SK-N-SH (cell line): Measurements from ENCODE around the gene PTBP1. TPM values are rescaled to one million over a fixed set of nuclear protein-coding genes. Genes with fewer than 3 reads are reported as not detected.

Experiments used
- CTCF ChIA-PET: fragments of 300-600, 350-600 bp; formaldehyde crosslinking; extraction: SDS; loops from one replicate; lab custom pipeline; 2021; lab: Yijun Ruan, JAX
- POLR2A ChIA-PET: fragments of 350-600 bp; sonication (Branson Sonifier 250); formaldehyde crosslinking; extraction: SDS; loops from one replicate; lab custom pipeline; 2020; ENCODE audit warnings: antibody characterized with exemption, inconsistent platforms; lab: Yijun Ruan, JAX
- DNase-seq: peaks from one replicate; pipeline ENCODE4 v3.0.0; 2012
- H2AFZ ChIP-seq: fragments of 200-600 bp; sonication (generic); 2 replicates; pipeline ENCODE4 v1.8.1; 2016; ENCODE audit warnings: antibody characterized with exemption, mild to moderate bottlenecking, low read depth
- H3F3A ChIP-seq: fragments of 200-600 bp; sonication (generic); replicated peaks from 2 replicates; pipeline ENCODE3; 2016; ENCODE audit warnings: antibody characterized with exemption, mild to moderate bottlenecking; ENCODE audit not compliant: insufficient read depth
- H3K27ac ChIP-seq, 2 experiments: fragments of 200-500 bp in 1 of 2; fragments of 200-600 bp in 1 of 2; sonication (Bioruptor generic) in 1 of 2; sonication (generic), shearing (Covaris generic) in 1 of 2; 2 replicates each; pipeline versions ENCODE4 v1.5.1 to v1.6.1; 2014 to 2016; ENCODE audit warnings: low read depth in 2 of 2, inconsistent platforms in 1 of 2, low read length in 1 of 2, mild to moderate bottlenecking in 1 of 2, mixed read lengths in 1 of 2
- H3K27me3 ChIP-seq: fragments of 200-600 bp; sonication (generic), shearing (Covaris generic); 2 replicates; pipeline ENCODE4 v1.6.1; 2016; ENCODE audit warnings: mixed run types; ENCODE audit not compliant: insufficient read depth
- H3K36me3 ChIP-seq, 2 experiments: fragments of 200-500 bp in 1 of 2; fragments of 200-600 bp in 1 of 2; sonication (Bioruptor generic) in 1 of 2; sonication (generic) in 1 of 2; replicated peaks in 1 of 2; 2 replicates each; pipeline versions ENCODE3 to v1.5.1; 2014 to 2016; ENCODE audit warnings: low read length in 1 of 2, mild to moderate bottlenecking in 1 of 2; ENCODE audit not compliant: insufficient read depth in 2 of 2, control insufficient read depth in 1 of 2
- H3K4me1 ChIP-seq, 2 experiments: fragments of 200-500 bp in 1 of 2; fragments of 200-600 bp in 1 of 2; sonication (Bioruptor generic) in 1 of 2; sonication (generic), shearing (Covaris generic) in 1 of 2; 2 replicates each; pipeline versions ENCODE4 v1.5.1 to v1.6.1; 2014 to 2016; ENCODE audit warnings: low read depth in 1 of 2, low read length in 1 of 2, mixed run types in 1 of 2; ENCODE audit not compliant: insufficient read depth in 2 of 2, control insufficient read depth in 1 of 2
- H3K4me2 ChIP-seq: fragments of 200-600 bp; sonication (generic), shearing (Covaris generic); 2 replicates; pipeline ENCODE4 v1.6.1; 2017; ENCODE audit warnings: mixed run types
- H3K4me3 ChIP-seq, 2 experiments: fragments of 200-500 bp in 1 of 2; fragments of 200-600 bp in 1 of 2; sonication (Bioruptor generic) in 1 of 2; sonication (generic), shearing (Covaris generic) in 1 of 2; 2 replicates each; pipeline versions ENCODE4 v1.5.1 to v1.8.1; 2014 to 2016; ENCODE audit warnings: low read depth in 2 of 2, inconsistent platforms in 1 of 2, low read length in 1 of 2, mild to moderate bottlenecking in 1 of 2, mixed read lengths in 1 of 2, moderate library complexity in 1 of 2
- H3K79me2 ChIP-seq: fragments of 200-600 bp; sonication (generic); 2 replicates; pipeline ENCODE4 v1.8.1; 2017; ENCODE audit warnings: mild to moderate bottlenecking; ENCODE audit not compliant: insufficient read depth
- H3K9ac ChIP-seq: fragments of 200-600 bp; sonication (generic); 2 replicates; pipeline ENCODE4 v1.6.1; 2017; ENCODE audit warnings: mixed run types
- H3K9me2 ChIP-seq: fragments of 200-600 bp; sonication (generic); 2 replicates; pipeline ENCODE4 v1.6.1; 2017; ENCODE audit warnings: mixed run types
- H3K9me3 ChIP-seq: fragments of 200-600 bp; sonication (generic); 2 replicates; pipeline ENCODE4 v1.6.1; 2017; ENCODE audit warnings: mixed run types, mild to moderate bottlenecking, moderate library complexity
- H4K20me1 ChIP-seq: fragments of 200-600 bp; sonication (generic); 2 replicates; pipeline ENCODE4 v1.6.1; 2017; ENCODE audit warnings: mild to moderate bottlenecking, mixed run types; ENCODE audit not compliant: insufficient read depth
- CHD2 ChIP-seq: fragments of 150-350 bp; IDR thresholded peaks from 2 replicates; pipeline ENCODE4 v1.6.1; 2018; ENCODE audit warnings: low read length; ENCODE audit not compliant: partially characterized antibody
- ELF1 ChIP-seq: IDR thresholded peaks from 2 replicates; pipeline ENCODE4 v1.4.0; 2012
- EP300 ChIP-seq, 2 experiments: IDR thresholded peaks; 2 replicates each; pipeline versions ENCODE4 v1.4.0 to v1.6.1; 2012; ENCODE audit warnings: borderline replicate concordance in 1 of 2, low read depth in 1 of 2, low read length in 1 of 2
- EZH2phosphoT487 ChIP-seq: fragments of 200-600 bp; sonication (generic); IDR thresholded peaks from 2 replicates; pipeline ENCODE4 v1.6.1; 2017; ENCODE audit warnings: low read depth, mixed run types, mild to moderate bottlenecking, antibody characterized with exemption, moderate library complexity, borderline replicate concordance
- FOSL2 ChIP-seq: IDR thresholded peaks from 2 replicates; pipeline ENCODE4 v1.4.0; 2012; ENCODE audit warnings: low read depth, mild to moderate bottlenecking, moderate library complexity, borderline replicate concordance
- FOXM1 ChIP-seq: IDR thresholded peaks from 2 replicates; pipeline ENCODE4 v1.4.0; 2012; ENCODE audit warnings: low read depth, mild to moderate bottlenecking
- GABPA ChIP-seq: IDR thresholded peaks from 2 replicates; pipeline ENCODE4 v1.4.0; 2012; ENCODE audit warnings: low read depth, mild to moderate bottlenecking
- JUND ChIP-seq: IDR thresholded peaks from 2 replicates; pipeline ENCODE4 v1.4.0; 2012
- NRF1 ChIP-seq: IDR thresholded peaks from 2 replicates; pipeline ENCODE4 v1.6.1; 2012; ENCODE audit warnings: low read depth, mild to moderate bottlenecking, low read length
- PBX3 ChIP-seq: IDR thresholded peaks from 2 replicates; pipeline ENCODE4; 2012
- POLR2AphosphoS5 ChIP-seq: IDR thresholded peaks from 2 replicates; pipeline ENCODE4 v1.6.1; 2012; ENCODE audit warnings: low read depth, low read length
- RCOR1 ChIP-seq: fragments of 150-350 bp; IDR thresholded peaks from 2 replicates; pipeline ENCODE4 v1.6.1; 2017; ENCODE audit warnings: antibody characterized with exemption, low read length
- REST ChIP-seq: IDR thresholded peaks from 2 replicates; pipeline ENCODE4 v1.6.1; 2012; ENCODE audit warnings: mild to moderate bottlenecking, low read depth, low read length, moderate library complexity
- RFX5 ChIP-seq: IDR thresholded peaks from 2 replicates; pipeline ENCODE4 v1.6.1; 2012; ENCODE audit warnings: mild to moderate bottlenecking, improper control_type of control experiment, low read length
- RXRA ChIP-seq: IDR thresholded peaks from 2 replicates; pipeline ENCODE4 v1.4.0; 2012; ENCODE audit warnings: low read depth, mild to moderate bottlenecking, borderline replicate concordance
- SIN3A ChIP-seq: IDR thresholded peaks from 2 replicates; pipeline ENCODE4 v1.6.1; 2012; ENCODE audit warnings: low read depth, mild to moderate bottlenecking, low read length, moderate library complexity, borderline replicate concordance
- TAF1 ChIP-seq: IDR thresholded peaks from 2 replicates; pipeline ENCODE4 v1.6.1; 2012; ENCODE audit warnings: low read depth, mild to moderate bottlenecking, low read length, moderate library complexity, borderline replicate concordance
- TEAD4 ChIP-seq: IDR thresholded peaks from 2 replicates; pipeline ENCODE4 v1.4.0; 2012; ENCODE audit warnings: mild to moderate bottlenecking, borderline replicate concordance; ENCODE audit not compliant: insufficient read depth
- USF1 ChIP-seq: IDR thresholded peaks from 2 replicates; pipeline ENCODE4 v1.4.0; 2012; ENCODE audit warnings: low read depth, borderline replicate concordance
- YY1 ChIP-seq: IDR thresholded peaks from 2 replicates; pipeline ENCODE4 v1.4.0; 2012; ENCODE audit warnings: low read depth, mild to moderate bottlenecking
- WGBS: methylation state at CpG from one replicate; pipeline ENCODE4 v1.1.6; 2017; ENCODE audit warnings: low lambda C conversion rate; 5-methylcytosine and 5-hydroxymethylcytosine counted together
- polyA plus RNA-seq, 3 experiments: library from polyadenylated mRNA; depleted of rRNA; stranded (reverse); fragments of >200 nt; gene quantifications; 2 replicates each; pipeline ENCODE4 v1.2.3, GENCODE V29; 2012

PTBP1 gene
- polyA plus RNA-seq, 1 of the 3 experiments (the other 2 are of a cell fraction) = 243 TPM

GRCh38 chr19:757811-758668 is 39.2 kb upstream of the PTBP1 start:
- Histone ChIP-seq H4K20me1 (no peaks in the 10 kb centered on the region), H3K9ac (no peak overlapping the region), H3K9me2 (no peaks in the 10 kb centered on the region), H3K4me2 (no peak overlapping the region), H3K9me3 (no peaks in the 10 kb centered on the region), H3K79me2 (no peaks in the 10 kb centered on the region), H3K27me3 (no peaks in the 10 kb centered on the region), H3K27ac (no peak overlapping the region), H3F3A (no peaks in the 10 kb centered on the region), H3K36me3 (no peaks in the 10 kb centered on the region), H2AFZ (no peak overlapping the region), H3K4me3 (no peak overlapping the region), H3K4me1 (no peaks in the 10 kb centered on the region)
- ChIA-PET POLR2A (no interaction called here), CTCF (no interaction called here)
- 89% methylated on average over 25 of the region's 50 CpGs for WGBS
- DNase-seq = no peak
- TF ChIP-seq TEAD4 (no peak), EP300 (IDR thresholded peaks at IDR 0.05; ENCODE audit: borderline replicate concordance in 1 of 2, low read depth in 1 of 2, low read length in 1 of 2) (no peak), RXRA (no peak), FOSL2 (no peak)

- Histone ChIP-seq H3K4me1 (no peaks in the 10 kb centered on the region), H3K79me2 (no peaks in the 10 kb centered on the region), H3K4me3 (no peak overlapping the region), H3K9me2 (no peaks in the 10 kb centered on the region), H3K27ac (no peak overlapping the region), H4K20me1 (no peaks in the 10 kb centered on the region), H3F3A (peaks cover under 1% of the 10 kb centered on the region), H3K9me3 (no peaks in the 10 kb centered on the region), H2AFZ (no peak overlapping the region), H3K36me3 (no peaks in the 10 kb centered on the region), H3K9ac (no peak overlapping the region), H3K4me2 (no peak overlapping the region), H3K27me3 (no peaks in the 10 kb centered on the region)
- 90% methylated on average over 10 of the region's 10 CpGs for WGBS
- CTCF ChIA-PET = no interaction called here
- POLR2A ChIA-PET = no interaction called here
- no peak for TF ChIP-seq POLR2AphosphoS5
- TF ChIP-seq RFX5 = no peak
- TF ChIP-seq EP300 (IDR thresholded peaks at IDR 0.05; ENCODE audit: borderline replicate concordance in 1 of 2, low read depth in 1 of 2, low read length in 1 of 2) = no peak
- TF ChIP-seq PBX3 = no peak
- TF ChIP-seq ELF1 = no peak
- no peak for TF ChIP-seq FOXM1
- no peak for TF ChIP-seq USF1
- TF ChIP-seq RCOR1 = no peak
- no peak for TF ChIP-seq REST
- no peak for TF ChIP-seq YY1
- no peak for TF ChIP-seq SIN3A
- TF ChIP-seq FOSL2 = no peak
- no peak for TF ChIP-seq NRF1
- no peak for TF ChIP-seq EZH2phosphoT487
- no peak for TF ChIP-seq JUND
- no peak for TF ChIP-seq TAF1
- no peak for TF ChIP-seq GABPA
- no peak for TF ChIP-seq CHD2
- DNase-seq = no peak
Observed at GRCh38 chr19:763181-763580, 34.1 kb upstream of the PTBP1 start.
